ENCODE results near the gene CRTC1.

- TF ChIP-seq CTCF (IDR thresholded peaks at IDR 0.05) (no peak), ZFX (IDR thresholded peaks at IDR 0.05; ENCODE audit: borderline replicate concordance) (no peak)
These were observed 57.9 kb downstream of the CRTC1 start for GRCh38 chr19:18741124-18742121.
